ENCODE results near the gene PEX14.
A peak's percentile ranks its signal among the peaks of the same experiment; 100 is the strongest.
"Not testable (repeated sequence)": the region's sequence is repeated elsewhere in the genome, so short reads cannot be mapped to it uniquely, and the experiment has no call there.

Gene PEX14

GRCh38 chr1:10450156-10450814, 24.5 kb upstream of the PEX14 start:
- no peak for DNase-seq (ENCODE audit: low read depth in 3 of 3, low spot score in 1 of 3)

- no peak for DNase-seq (ENCODE audit: low read depth in 3 of 3, low spot score in 1 of 3)
These were observed 23.9 kb upstream of the PEX14 start for GRCh38 chr1:10450836-10451235.

- no peak for DNase-seq (ENCODE audit: low read depth in 3 of 3, low spot score in 1 of 3)
These were observed 23.5 kb upstream of the PEX14 start for GRCh38 chr1:10451287-10451686.

GRCh38 chr1:10456048-10456447, 18.7 kb upstream of the PEX14 start:
- DNase-seq (ENCODE audit: low read depth in 3 of 3, low spot score in 1 of 3), result no peak

- no peak for DNase-seq (ENCODE audit: low read depth in 3 of 3, low spot score in 1 of 3)
These were observed 18.1 kb upstream of the PEX14 start for GRCh38 chr1:10456661-10457060.

- DNase-seq (ENCODE audit: low read depth in 3 of 3, low spot score in 1 of 3), result not testable (repeated sequence)
These were observed 17.3 kb upstream of the PEX14 start for GRCh38 chr1:10457462-10457861.

- no peak for DNase-seq (ENCODE audit: low read depth in 3 of 3, low spot score in 1 of 3)
These were observed 16.9 kb upstream of the PEX14 start for GRCh38 chr1:10457875-10458274.

- DNase-seq (ENCODE audit: low read depth in 3 of 3, low spot score in 1 of 3), result no peak
These were observed 15.6 kb upstream of the PEX14 start for GRCh38 chr1:10459184-10459583.

- no peak for DNase-seq (ENCODE audit: low read depth in 3 of 3, low spot score in 1 of 3)
These were observed 7.7 kb upstream of the PEX14 start for GRCh38 chr1:10467078-10467477.

GRCh38 chr1:10470043-10470442, 4.7 kb upstream of the PEX14 start:
- no peak for DNase-seq (ENCODE audit: low read depth in 3 of 3, low spot score in 1 of 3)

GRCh38 chr1:10471411-10472219, 3.1 kb upstream of the PEX14 start:
- DNase-seq (ENCODE audit: low read depth in 3 of 3, low spot score in 1 of 3), result no peak

GRCh38 chr1:10472220-10473144, 2.3 kb upstream of the PEX14 start, which contains the start of gene DFFA:
Gene DFFA, minus strand, starts transcription at chr1:10472529. Its CDS starts 71 bp downstream, at chr1:10472458.
- peak; percentile 62 to 77 (median 71) for DNase-seq (ENCODE audit: low read depth in 3 of 3, low spot score in 1 of 3)

- DNase-seq (ENCODE audit: low read depth in 3 of 3, low spot score in 1 of 3), result no peak
These were observed 1.5 kb upstream of the PEX14 start for GRCh38 chr1:10473145-10473765.

- DNase-seq (ENCODE audit: low read depth in 3 of 3, low spot score in 1 of 3), result not testable (repeated sequence)
These were observed 489 bp upstream of the PEX14 start for GRCh38 chr1:10474309-10474612.

- DNase-seq (ENCODE audit: low read depth in 3 of 3, low spot score in 1 of 3), result no peak
These were observed 760 bp downstream of the PEX14 start for GRCh38 chr1:10475510-10475909.

GRCh38 chr1:10479296-10479695, 4.5 kb downstream of the PEX14 start:
- DNase-seq (ENCODE audit: low read depth in 3 of 3, low spot score in 1 of 3), result no peak

GRCh38 chr1:10480614-10481013, 5.9 kb downstream of the PEX14 start:
- DNase-seq (ENCODE audit: low read depth in 3 of 3, low spot score in 1 of 3), result no peak

GRCh38 chr1:10484521-10484920, 9.8 kb downstream of the PEX14 start:
- no peak for DNase-seq (ENCODE audit: low read depth in 3 of 3, low spot score in 1 of 3)

- DNase-seq (ENCODE audit: low read depth in 3 of 3, low spot score in 1 of 3), result no peak
These were observed 14.7 kb downstream of the PEX14 start for GRCh38 chr1:10489291-10490055.

GRCh38 chr1:10490286-10490970, 15.7 kb downstream of the PEX14 start:
- no peak for DNase-seq (ENCODE audit: low read depth in 3 of 3, low spot score in 1 of 3)
